ENCODE results near the gene VCAM1.
A peak's percentile ranks its signal among the peaks of the same experiment; 100 is the strongest.

The VCAM1 gene

GRCh38 chr1:100719490-100719889 lies at the start of gene VCAM1:
TSS of gene VCAM1 (plus strand) at chr1:100719742. CDS start at chr1:100719861, 119 bp downstream.
- DNase-seq = no peak

- DNase-seq = no peak
Observed at GRCh38 chr1:100670083-100670482, 49.5 kb upstream of the VCAM1 start.

GRCh38 chr1:100671601-100672000 lies 47.9 kb upstream of the VCAM1 start:
- no peak for DNase-seq

- DNase-seq = no peak
Observed at GRCh38 chr1:100683448-100684349, 35.8 kb upstream of the VCAM1 start.

GRCh38 chr1:100699744-100700143 lies 19.8 kb upstream of the VCAM1 start:
- DNase-seq = no peak

GRCh38 chr1:100700586-100700985 lies 19.0 kb upstream of the VCAM1 start:
- no peak for DNase-seq

GRCh38 chr1:100703052-100703451 lies 16.5 kb upstream of the VCAM1 start:
- no peak for DNase-seq

- no peak for DNase-seq
Observed at GRCh38 chr1:100703716-100704115, 15.8 kb upstream of the VCAM1 start.

- DNase-seq = no peak
Observed at GRCh38 chr1:100704473-100704872, 15.1 kb upstream of the VCAM1 start.

- no peak for DNase-seq
Observed at GRCh38 chr1:100706296-100706695, 13.2 kb upstream of the VCAM1 start.

GRCh38 chr1:100706856-100707255 lies 12.7 kb upstream of the VCAM1 start:
- DNase-seq = no peak

GRCh38 chr1:100708476-100709062 lies 11.0 kb upstream of the VCAM1 start:
- no peak for DNase-seq

GRCh38 chr1:100710906-100711682 lies 8.4 kb upstream of the VCAM1 start:
- DNase-seq = no peak

GRCh38 chr1:100713027-100713426 lies 6.5 kb upstream of the VCAM1 start:
- peak; percentile 83 for DNase-seq

GRCh38 chr1:100713626-100714025 lies 5.9 kb upstream of the VCAM1 start:
- DNase-seq = peak in 1 of 2 experiments; percentile 18

GRCh38 chr1:100714599-100714998 lies 4.9 kb upstream of the VCAM1 start:
- DNase-seq = no peak

- no peak for DNase-seq
Observed at GRCh38 chr1:100717218-100717617, 2.3 kb upstream of the VCAM1 start.

- no peak for DNase-seq
Observed at GRCh38 chr1:100718581-100718980, 961 bp upstream of the VCAM1 start.

- DNase-seq = no peak
Observed at GRCh38 chr1:100720101-100720500, 559 bp downstream of the VCAM1 start.

GRCh38 chr1:100720751-100721150 lies 1.2 kb downstream of the VCAM1 start:
- no peak for DNase-seq

GRCh38 chr1:100721526-100722207 lies 2.1 kb downstream of the VCAM1 start:
- no peak for DNase-seq

- DNase-seq = no peak
Observed at GRCh38 chr1:100722221-100722620, 2.7 kb downstream of the VCAM1 start.

- DNase-seq = no peak
Observed at GRCh38 chr1:100724281-100724680, 4.7 kb downstream of the VCAM1 start.

Measured in activated T-cell treated with anti-CD3 and anti-CD28 coated beads, Interleukin-2, amount 50 U/mL, for 48 hours (primary cell).